RPMI7951 (cell line): ENCODE data around the gene GPRIN1. TPM values are rescaled to one million over a fixed set of nuclear protein-coding genes. Genes with fewer than 3 reads are reported as not detected.

Experiments used
- DNase-seq: peaks from one replicate; pipeline ENCODE4 v3.0.0-alpha.2; 2012; ENCODE audit warnings: low read depth
- total RNA-seq: library from RNA; depleted of rRNA; stranded (reverse); fragments of >200 nt; shearing (Covaris generic); gene quantifications from 2 replicates; pipeline ENCODE4 v1.2.3, GENCODE V29; 2014

Gene GPRIN1
- total RNA-seq, 1 experiment from 2014 or later = 4.9 TPM

- DNase-seq = peak; percentile 41
These were observed 15.0 kb upstream of the GPRIN1 start for GRCh38 chr5:176624938-176625337.

GRCh38 chr5:176624142-176624541 lies 14.2 kb upstream of the GPRIN1 start:
- DNase-seq = no peak

GRCh38 chr5:176621661-176622079 lies 11.7 kb upstream of the GPRIN1 start:
- DNase-seq = peak; percentile 63

- DNase-seq = peak; percentile 83
These were observed 10.5 kb upstream of the GPRIN1 start for GRCh38 chr5:176620333-176620981.

- DNase-seq = no peak
These were observed 9.8 kb upstream of the GPRIN1 start for GRCh38 chr5:176619569-176620332.

GRCh38 chr5:176619203-176619568 lies 9.2 kb upstream of the GPRIN1 start:
- peak; percentile 82 for DNase-seq

- DNase-seq = peak; percentile 60
These were observed 8.8 kb upstream of the GPRIN1 start for GRCh38 chr5:176618783-176619182.

- DNase-seq = no peak
These were observed 6.6 kb upstream of the GPRIN1 start for GRCh38 chr5:176616511-176616910.

GRCh38 chr5:176614805-176615478 lies 5.0 kb upstream of the GPRIN1 start:
- peak; percentile 80 for DNase-seq

- no peak for DNase-seq
These were observed 2.9 kb upstream of the GPRIN1 start for GRCh38 chr5:176612855-176613254.

GRCh38 chr5:176612008-176612407 lies 2.1 kb upstream of the GPRIN1 start:
- no peak for DNase-seq

- DNase-seq = peak; percentile 81
These were observed 1.5 kb upstream of the GPRIN1 start for GRCh38 chr5:176611435-176611834.

GRCh38 chr5:176610435-176610773 lies 448 bp upstream of the GPRIN1 start:
- DNase-seq = no peak

- peak; percentile 23 for DNase-seq
These were observed 826 bp downstream of the GPRIN1 start for GRCh38 chr5:176608937-176609723.

GRCh38 chr5:176608142-176608705 lies 1.7 kb downstream of the GPRIN1 start:
- no peak for DNase-seq

GRCh38 chr5:176606875-176607274 lies 3.1 kb downstream of the GPRIN1 start:
- no peak for DNase-seq

- no peak for DNase-seq
These were observed 3.9 kb downstream of the GPRIN1 start for GRCh38 chr5:176606032-176606431.

GRCh38 chr5:176603091-176603490 lies 6.9 kb downstream of the GPRIN1 start:
- no peak for DNase-seq

- no peak for DNase-seq
These were observed 8.0 kb downstream of the GPRIN1 start for GRCh38 chr5:176601901-176602482.

GRCh38 chr5:176599749-176600430 lies 10.1 kb downstream of the GPRIN1 start:
- peak; percentile 58 for DNase-seq
